Measurements from ENCODE around the gene COG5.

DNA sequence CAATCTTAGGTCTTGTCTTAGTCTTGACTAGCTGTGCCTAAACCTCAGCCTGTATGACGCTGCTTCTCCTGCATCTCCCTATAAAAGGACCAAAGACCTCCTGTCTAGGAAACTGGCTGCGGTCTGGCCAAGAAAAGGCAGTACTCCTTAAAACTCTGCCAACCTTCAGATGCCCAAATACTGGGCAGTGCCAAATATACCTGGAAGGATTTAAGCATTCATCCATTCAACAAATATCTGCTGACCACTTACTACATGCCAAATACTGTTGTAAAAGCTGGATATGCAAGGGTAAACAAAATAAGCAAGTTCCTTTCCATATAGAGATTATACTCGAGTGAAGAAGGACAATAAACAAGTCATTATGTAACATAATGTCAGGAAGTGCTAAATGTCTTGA is 259.1 kb downstream of the COG5 start:
- TF ChIP-seq, protein P1, sequence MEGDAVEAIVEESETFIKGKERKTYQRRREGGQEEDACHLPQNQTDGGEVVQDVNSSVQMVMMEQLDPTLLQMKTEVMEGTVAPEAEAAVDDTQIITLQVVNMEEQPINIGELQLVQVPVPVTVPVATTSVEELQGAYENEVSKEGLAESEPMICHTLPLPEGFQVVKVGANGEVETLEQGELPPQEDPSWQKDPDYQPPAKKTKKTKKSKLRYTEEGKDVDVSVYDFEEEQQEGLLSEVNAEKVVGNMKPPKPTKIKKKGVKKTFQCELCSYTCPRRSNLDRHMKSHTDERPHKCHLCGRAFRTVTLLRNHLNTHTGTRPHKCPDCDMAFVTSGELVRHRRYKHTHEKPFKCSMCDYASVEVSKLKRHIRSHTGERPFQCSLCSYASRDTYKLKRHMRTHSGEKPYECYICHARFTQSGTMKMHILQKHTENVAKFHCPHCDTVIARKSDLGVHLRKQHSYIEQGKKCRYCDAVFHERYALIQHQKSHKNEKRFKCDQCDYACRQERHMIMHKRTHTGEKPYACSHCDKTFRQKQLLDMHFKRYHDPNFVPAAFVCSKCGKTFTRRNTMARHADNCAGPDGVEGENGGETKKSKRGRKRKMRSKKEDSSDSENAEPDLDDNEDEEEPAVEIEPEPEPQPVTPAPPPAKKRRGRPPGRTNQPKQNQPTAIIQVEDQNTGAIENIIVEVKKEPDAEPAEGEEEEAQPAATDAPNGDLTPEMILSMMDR (IDR thresholded peaks at IDR 0.05 in 8 of 11, conservative IDR thresholded peaks at IDR 0.05 in 3 of 11) = no peak
- no peak for TF ChIP-seq POLR2AphosphoS5 (IDR thresholded peaks at IDR 0.05)
- no peak for TF ChIP-seq POLR2A (IDR thresholded peaks at IDR 0.05)
